Fibroblast of lung (primary cell): ENCODE data around the gene HAUS8. TPM values are rescaled to one million over a fixed set of nuclear protein-coding genes. Genes with fewer than 3 reads are reported as not detected.

Experiments used
- DNase-seq, 2 donors: peaks; one replicate each; pipeline versions ENCODE4 v3.0.0 to v3.0.0-alpha.2; 2010; ENCODE audit warnings: low read depth in 2 of 2
- H2AFZ ChIP-seq: 2 replicates; pipeline ENCODE4 v1.5.1; 2012; ENCODE audit warnings: low read length, control low read depth, inconsistent platforms
- H3K27ac ChIP-seq: 2 replicates; pipeline ENCODE4 v1.5.1; 2011; ENCODE audit warnings: low read length, control low read depth; ENCODE audit not compliant: insufficient read depth
- H3K27me3 ChIP-seq: 2 replicates; pipeline ENCODE4 v1.5.1; 2011; ENCODE audit warnings: mild to moderate bottlenecking, low read length; ENCODE audit not compliant: control insufficient read depth, insufficient read depth
- H3K36me3 ChIP-seq: 2 replicates; pipeline ENCODE4 v1.5.1; 2011; ENCODE audit warnings: low read length; ENCODE audit not compliant: control insufficient read depth, insufficient read depth
- H3K4me1 ChIP-seq: 2 replicates; pipeline ENCODE4 v1.5.1; 2011; ENCODE audit warnings: low read length; ENCODE audit not compliant: control insufficient read depth, insufficient read depth; ENCODE audit errors: extremely low read depth
- H3K4me2 ChIP-seq: 2 replicates; pipeline ENCODE4 v1.5.1; 2011; ENCODE audit warnings: low read length, control low read depth; ENCODE audit not compliant: insufficient read depth; ENCODE audit errors: extremely low read depth
- H3K4me3 ChIP-seq, 4 experiments: fragments of 200-600 bp in 1 of 4; sonication (generic) in 1 of 4; replicated peaks in 1 of 4; 2 replicates each; pipeline ENCODE4 v1.5.1; 2011 to 2016; ENCODE audit warnings: low read length in 4 of 4, low read depth in 3 of 4, mild to moderate bottlenecking in 3 of 4, control low read depth in 2 of 4, inconsistent platforms in 1 of 4, mixed read lengths in 1 of 4; ENCODE audit not compliant: insufficient read depth in 1 of 4; ENCODE audit errors: control extremely low read depth in 1 of 4
- H3K79me2 ChIP-seq: 2 replicates; pipeline ENCODE4 v1.5.1; 2012; ENCODE audit warnings: mild to moderate bottlenecking, low read length, inconsistent platforms; ENCODE audit not compliant: control insufficient read depth, insufficient read depth
- H3K9ac ChIP-seq: 2 replicates; pipeline ENCODE4 v1.5.1; 2011; ENCODE audit warnings: mild to moderate bottlenecking, low read length, control low read depth; ENCODE audit not compliant: insufficient read depth
- H3K9me3 ChIP-seq: 2 replicates; pipeline ENCODE4 v1.5.1; 2012; ENCODE audit warnings: low read depth, low read length; ENCODE audit not compliant: control insufficient read depth, insufficient read depth
- H4K20me1 ChIP-seq: 2 replicates; pipeline ENCODE4 v1.5.1; 2011; ENCODE audit warnings: low read length; ENCODE audit not compliant: control insufficient read depth, insufficient read depth; ENCODE audit errors: extremely low read depth
- CTCF ChIP-seq, 2 donors: IDR thresholded peaks in 1 of 2; conservative IDR thresholded peaks in 1 of 2; 1 replicate in 1 of 2; 2 replicates in 1 of 2; pipeline ENCODE4 v1.5.1; 2011 to 2012; ENCODE audit warnings: low read length in 2 of 2, control low read depth in 1 of 2, inconsistent platforms in 1 of 2, low read depth in 1 of 2, mild to moderate bottlenecking in 1 of 2
- EZH2 ChIP-seq: IDR thresholded peaks from 2 replicates; pipeline ENCODE4 v1.5.1; 2012; ENCODE audit warnings: low read length, control low read depth, mild to moderate bottlenecking; ENCODE audit errors: missing control alignments
- polyA plus RNA-seq, 2 donors: library from polyadenylated mRNA; depleted of rRNA in 1 of 2; stranded (reverse) in 1 of 2; unstranded in 1 of 2; fragments of >200 nt; gene quantifications; 2 replicates each; pipeline ENCODE4 v1.2.1, GENCODE V29; 2011 to 2012; ENCODE audit warnings: missing spikeins in 1 of 2
- total RNA-seq: library from RNA; depleted of rRNA; stranded (reverse); fragments of >200 nt; gene quantifications from 2 replicates; pipeline ENCODE4 v1.2.1, GENCODE V29; 2014

HAUS8 gene
- total and polyA plus RNA-seq, 2 donors (not counting 1 experiment from before 2014, with no cell fraction given), result 2.0 to 6.7 TPM

GRCh38 chr19:17043744-17044143, 31.5 kb downstream of the HAUS8 start:
- H3K27ac ChIP-seq, result no peak overlapping the region
- TF ChIP-seq CTCF (conservative IDR thresholded peaks at IDR 0.05 in 1 of 2, IDR thresholded peaks at IDR 0.05 in 1 of 2; ENCODE audit: low read depth in 1 of 2, low read length in 2 of 2) (no peak), EZH2 (no peak)
- no peaks in the 10 kb centered on the region for H3K27me3 ChIP-seq
- H3K36me3 ChIP-seq, result no peaks in the 10 kb centered on the region
- H2AFZ ChIP-seq, result no peak overlapping the region
- H3K4me3 ChIP-seq, result no peak overlapping the region
- no peaks in the 10 kb centered on the region for H3K9me3 ChIP-seq
- H3K4me2 ChIP-seq, result no peak overlapping the region
- H3K79me2 ChIP-seq, result no peaks in the 10 kb centered on the region
- no peak overlapping the region for H3K9ac ChIP-seq
- no peaks in the 10 kb centered on the region for H4K20me1 ChIP-seq
- no peaks in the 10 kb centered on the region for H3K4me1 ChIP-seq
- DNase-seq, result no peak

GRCh38 chr19:17041976-17042375, 33.3 kb downstream of the HAUS8 start:
- DNase-seq, result peak; percentile 12 to 66
- Histone ChIP-seq H3K27me3 (no peaks in the 10 kb centered on the region), H3K79me2 (no peaks in the 10 kb centered on the region), H4K20me1 (no peaks in the 10 kb centered on the region), H2AFZ (no peak overlapping the region), H3K36me3 (no peaks in the 10 kb centered on the region), H3K4me1 (no peaks in the 10 kb centered on the region), H3K4me2 (no peak overlapping the region), H3K27ac (no peak overlapping the region), H3K4me3 (no peak overlapping the region), H3K9ac (no peak overlapping the region), H3K9me3 (no peaks in the 10 kb centered on the region)
- TF ChIP-seq CTCF (conservative IDR thresholded peaks at IDR 0.05 in 1 of 2, IDR thresholded peaks at IDR 0.05 in 1 of 2; ENCODE audit: low read depth in 1 of 2, low read length in 2 of 2) (no peak), EZH2 (no peak)

- no peak overlapping the region for H3K9ac ChIP-seq
- no peaks in the 10 kb centered on the region for H3K27me3 ChIP-seq
- no peaks in the 10 kb centered on the region for H3K4me1 ChIP-seq
- DNase-seq, result no peak
- H2AFZ ChIP-seq, result no peak overlapping the region
- no peaks in the 10 kb centered on the region for H3K36me3 ChIP-seq
- no peak overlapping the region for H3K4me3 ChIP-seq
- H3K27ac ChIP-seq, result no peak overlapping the region
- H3K79me2 ChIP-seq, result no peaks in the 10 kb centered on the region
- H4K20me1 ChIP-seq, result no peaks in the 10 kb centered on the region
- TF ChIP-seq CTCF (conservative IDR thresholded peaks at IDR 0.05 in 1 of 2, IDR thresholded peaks at IDR 0.05 in 1 of 2; ENCODE audit: low read depth in 1 of 2, low read length in 2 of 2), result no peak
- no peak for TF ChIP-seq EZH2
- H3K4me2 ChIP-seq, result no peak overlapping the region
- no peaks in the 10 kb centered on the region for H3K9me3 ChIP-seq
Observed at GRCh38 chr19:17037966-17038500, 37.2 kb downstream of the HAUS8 start.
